ENCODE data around the gene ALPP. TPM values are rescaled to one million over a fixed set of nuclear protein-coding genes. Genes with fewer than 3 reads are reported as not detected.

Gene ALPP
- total RNA-seq, 1 experiment from 2014 or later: 0.20 TPM

GRCh38 chr2:232341739-232342126, 36.8 kb upstream of the ALPP start (continued):
- TF ChIP-seq ZSCAN18 (CRISPR knock-in tag; IDR thresholded peaks at IDR 0.05) (no peak), MYBL2 (CRISPR knock-in tag; IDR thresholded peaks at IDR 0.05) (no peak), USF2 (CRISPR knock-in tag; IDR thresholded peaks at IDR 0.05) (no peak), ZBTB43 (CRISPR knock-in tag; IDR thresholded peaks at IDR 0.05) (no peak), PRDM15 (CRISPR knock-in tag; IDR thresholded peaks at IDR 0.05) (no peak), GTF2I (CRISPR knock-in tag; conservative IDR thresholded peaks at IDR 0.05) (no peak), SMAD3 (CRISPR knock-in tag; IDR thresholded peaks at IDR 0.05; ENCODE audit: borderline replicate concordance) (no peak)

- Mint-ChIP-seq H3K36me3 (no peaks in the 10 kb centered on the region), H3K4me1 (peaks cover 3% of the 10 kb centered on the region), H3K27me3 (ENCODE audit: low read depth) (peaks cover 12% of the 10 kb centered on the region), H3K9me3 (no peaks in the 10 kb centered on the region), H3K4me3 (no peak overlapping the region), H3K27ac (no peak overlapping the region)
- 0 out of 2 replicates have a peak, but pooled peaks have one; percentile 11 for ATAC-seq
- ChIA-PET POLR2A (no interaction called here), CTCF (interaction anchor here (1.0 to 6.1 kb wide), 3 partner anchors 23 to 417 kb away, joined by 3 to 78 read pairs (median 6); no protein-coding TSS in a partner anchor)
- DNase-seq (ENCODE audit: low spot score): peak; percentile 9
- no peak for TF ChIP-seq ZNF423 (CRISPR knock-in tag; IDR thresholded peaks at IDR 0.05)
- TF ChIP-seq ZBTB43 (CRISPR knock-in tag; IDR thresholded peaks at IDR 0.05): no peak
- no peak for TF ChIP-seq MXD4 (CRISPR knock-in tag; IDR thresholded peaks at IDR 0.05; ENCODE audit: borderline replicate concordance)
- TF ChIP-seq ATF2 (CRISPR knock-in tag; IDR thresholded peaks at IDR 0.05; ENCODE audit: borderline replicate concordance, low read depth): no peak
- no peak for TF ChIP-seq TEAD1 (CRISPR knock-in tag; IDR thresholded peaks at IDR 0.05)
- TF ChIP-seq TEAD4 (CRISPR knock-in tag; IDR thresholded peaks at IDR 0.05): no peak
- no peak for TF ChIP-seq ZBTB21 (CRISPR knock-in tag; IDR thresholded peaks at IDR 0.05; ENCODE audit: borderline replicate concordance)
- TF ChIP-seq NR3C1 (CRISPR knock-in tag; conservative IDR thresholded peaks at IDR 0.05; ENCODE audit: low read depth): no peak
- no peak for TF ChIP-seq JAZF1 (CRISPR knock-in tag; IDR thresholded peaks at IDR 0.05)
- TF ChIP-seq TCF7 (CRISPR knock-in tag; IDR thresholded peaks at IDR 0.05; ENCODE audit: low read depth): no peak
- no peak for TF ChIP-seq ZNF425 (CRISPR knock-in tag; conservative IDR thresholded peaks at IDR 0.05)
- TF ChIP-seq ZNF416 (CRISPR knock-in tag; IDR thresholded peaks at IDR 0.05): no peak
- no peak for TF ChIP-seq IRF1 (CRISPR knock-in tag; IDR thresholded peaks at IDR 0.05)
Measured at GRCh38 chr2:232342635-232343565, 35.7 kb upstream of the ALPP start.
